Prostate gland (tissue), 2 donors: Measurements from ENCODE around the gene TNP2. TPM values are rescaled to one million over a fixed set of nuclear protein-coding genes. Genes with fewer than 3 reads are reported as not detected.
"Not testable (repeated sequence)": the region's sequence is repeated elsewhere in the genome, so short reads cannot be mapped to it uniquely, and the experiment has no call there.

Experiments used
- DNase-seq: peaks from one replicate; pipeline ENCODE4 v3.0.0-alpha.2; 2019; ENCODE audit warnings: low spot score
- H3K27ac ChIP-seq, 2 donors: fragments of 200-600 bp; sonication (generic); 2 replicates each; pipeline ENCODE4 v1.5.1; 2017 to 2019
- H3K27me3 ChIP-seq: fragments of 200-600 bp; sonication (generic); replicated peaks from 2 replicates; pipeline ENCODE4 v1.5.1; 2019; ENCODE audit not compliant: insufficient read depth
- H3K36me3 ChIP-seq, 2 donors: fragments of 200-600 bp; sonication (generic); 1 replicate in 1 of 2; 2 replicates in 1 of 2; pipeline versions ENCODE4 v1.5.1 to v1.8.1; 2017 to 2019
- H3K4me1 ChIP-seq: fragments of 200-600 bp; sonication (generic); replicated peaks from 2 replicates; pipeline ENCODE4 v1.5.1; 2019
- H3K4me3 ChIP-seq, 2 donors: fragments of 200-600 bp; sonication (generic); 2 replicates each; pipeline ENCODE4 v1.5.1; 2017 to 2019
- H3K9me3 ChIP-seq: fragments of 200-600 bp; sonication (generic); 2 replicates; pipeline ENCODE4 v1.5.1; 2017
- CTCF ChIP-seq, 4 experiments: fragments of 200-600 bp in 2 of 4; fragments of 450-650 bp in 2 of 4; sonication (generic) in 2 of 4; IDR thresholded peaks; 1 replicate in 3 of 4; 2 replicates in 1 of 4; pipeline ENCODE4 v1.5.1; 2016 to 2019; ENCODE audit warnings: antibody characterized with exemption in 4 of 4, mild to moderate bottlenecking in 2 of 4, moderate library complexity in 2 of 4
- POLR2A ChIP-seq: fragments of 450-650 bp; IDR thresholded peaks from one replicate; pipeline ENCODE4 v1.6.1; 2016; ENCODE audit warnings: antibody characterized with exemption, mild to moderate bottlenecking
- POLR2AphosphoS5 ChIP-seq: sonication (generic); formaldehyde crosslinking; IDR thresholded peaks from one replicate; pipeline ENCODE4 v1.6.1; 2017; ENCODE audit warnings: antibody characterized with exemption
- WGBS: methylation state at CpG from one replicate; pipeline ENCODE4 v1.1.5; 2018; 5-methylcytosine and 5-hydroxymethylcytosine counted together
- intact Hi-C: fragments of 100-400 bp; cut with DNase I; formaldehyde crosslinking; loops from one replicate; pipeline ENCODE4 v1.14.2; 2022
- total RNA-seq, 2 donors: library from RNA; depleted of rRNA; stranded (reverse); fragments of >200 nt; gene quantifications; one replicate each; pipeline ENCODE4 v1.1.0, GENCODE V29; 2016

The TNP2 gene
- total RNA-seq, 2 donors from 2014 or later, result not detected

- no peak overlapping the region for H3K4me3 ChIP-seq
- DNase-seq, result no peak
- intact Hi-C loops, result no loop called here
- no peaks in the 10 kb centered on the region for H3K36me3 ChIP-seq
- no peaks in the 10 kb centered on the region for H3K9me3 ChIP-seq
- WGBS, result 47% methylated on average over 5 of the region's 5 CpGs
- no peaks in the 10 kb centered on the region for H3K4me1 ChIP-seq
- H3K27me3 ChIP-seq, result no peaks in the 10 kb centered on the region
- no peak for TF ChIP-seq CTCF (IDR thresholded peaks at IDR 0.05)
- no peak for TF ChIP-seq POLR2A
- no peak for TF ChIP-seq POLR2AphosphoS5
- H3K27ac ChIP-seq, result no peak overlapping the region
These were observed 39.7 kb downstream of the TNP2 start for GRCh38 chr16:11229432-11229831.

- no peak for TF ChIP-seq POLR2A
- TF ChIP-seq CTCF (IDR thresholded peaks at IDR 0.05), result no peak
- TF ChIP-seq POLR2AphosphoS5, result no peak
- intact Hi-C loops, result no loop called here
- no peaks in the 10 kb centered on the region for H3K9me3 ChIP-seq
- H3K4me1 ChIP-seq, result no peaks in the 10 kb centered on the region
- H3K27ac ChIP-seq, result no peak overlapping the region
- no peaks in the 10 kb centered on the region for H3K27me3 ChIP-seq
- no peak for DNase-seq
- 86% methylated on average over 18 of the region's 18 CpGs for WGBS
- H3K36me3 ChIP-seq, result no peaks in the 10 kb centered on the region
- no peak overlapping the region for H3K4me3 ChIP-seq
These were observed 43.2 kb downstream of the TNP2 start for GRCh38 chr16:11225677-11226549.

GRCh38 chr16:11224894-11225676 is 44.0 kb downstream of the TNP2 start:
- WGBS, result 80% methylated on average over 21 of the region's 21 CpGs
- intact Hi-C loops, result no loop called here
- no peaks in the 10 kb centered on the region for H3K9me3 ChIP-seq
- no peak for TF ChIP-seq POLR2AphosphoS5
- no peak for TF ChIP-seq POLR2A
- TF ChIP-seq CTCF (IDR thresholded peaks at IDR 0.05), result no peak
- DNase-seq, result no peak
- no peaks in the 10 kb centered on the region for H3K4me1 ChIP-seq
- H3K4me3 ChIP-seq, result no peak overlapping the region
- H3K27ac ChIP-seq, result peak overlapping the region; percentile 18 to 22
- H3K27me3 ChIP-seq, result no peaks in the 10 kb centered on the region
- no peaks in the 10 kb centered on the region for H3K36me3 ChIP-seq

- peak overlapping the region; percentile 18 to 22 for H3K27ac ChIP-seq
- DNase-seq, result peak; percentile 33
- H3K9me3 ChIP-seq, result no peaks in the 10 kb centered on the region
- WGBS, result 56% methylated on average over 24 of the region's 24 CpGs
- no peaks in the 10 kb centered on the region for H3K36me3 ChIP-seq
- no peak overlapping the region for H3K4me3 ChIP-seq
- intact Hi-C loops, result no loop called here
- no peaks in the 10 kb centered on the region for H3K4me1 ChIP-seq
- H3K27me3 ChIP-seq, result no peaks in the 10 kb centered on the region
- TF ChIP-seq POLR2AphosphoS5, result peak; percentile 57
- TF ChIP-seq CTCF (IDR thresholded peaks at IDR 0.05), result no peak
- no peak for TF ChIP-seq POLR2A
These were observed 44.8 kb downstream of the TNP2 start for GRCh38 chr16:11224096-11224893.

- H3K4me3 ChIP-seq, DNase-seq, H3K4me1 ChIP-seq, H3K27ac ChIP-seq, intact Hi-C loops, H3K36me3 ChIP-seq, H3K9me3 ChIP-seq, H3K27me3 ChIP-seq: not testable (repeated sequence)
- 70% methylated on average over 2 of the region's 2 CpGs for WGBS
These were observed 48.6 kb downstream of the TNP2 start for GRCh38 chr16:11220507-11220906.
